Measurements from ENCODE around the gene CNTNAP3B.
"Not testable (repeated sequence)": the region's sequence is repeated elsewhere in the genome, so short reads cannot be mapped to it uniquely, and the experiment has no call there.

CNTNAP3B gene

DNA sequence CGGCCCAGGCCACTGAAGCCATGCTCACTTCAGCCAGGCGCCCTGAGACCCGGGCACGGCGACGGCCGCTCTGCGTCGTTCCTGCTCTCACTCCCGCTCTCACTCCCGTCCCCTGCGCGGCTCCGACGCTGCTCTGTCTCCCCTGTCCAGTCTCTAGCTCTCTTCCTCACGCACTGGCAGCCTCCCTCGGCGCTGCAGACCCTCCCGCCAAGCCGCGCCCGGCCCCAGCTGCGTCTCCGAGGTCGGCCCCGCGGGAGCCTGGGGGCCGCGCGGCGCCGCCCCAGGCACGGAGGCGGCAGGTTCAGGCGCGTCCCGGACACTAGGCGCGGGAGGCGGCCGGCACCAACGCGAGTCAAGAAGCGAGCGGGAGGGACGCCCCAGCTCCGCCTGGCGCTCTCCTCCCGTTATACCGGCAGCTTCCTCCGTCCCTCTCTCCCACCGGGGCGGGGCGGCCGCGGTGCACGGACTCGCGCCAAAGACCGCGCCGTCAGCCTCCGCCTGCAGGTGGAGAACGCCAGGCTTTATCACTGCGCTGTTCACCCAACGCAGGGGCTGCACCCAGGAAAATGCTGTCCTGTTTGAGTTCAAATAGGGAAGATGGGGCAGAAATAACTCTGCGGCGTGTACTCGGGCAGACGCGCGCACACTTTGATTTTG lies at the start of gene CNTNAP3B:
CNTNAP3B (minus strand) TSS at position 354 of the 657 bp plus-strand sequence; CDS start at position 22, 332 bp downstream.
- H3K4me1 Mint-ChIP-seq, DNase-seq, H3K27ac Mint-ChIP-seq, ATAC-seq, H3K9me3 Mint-ChIP-seq: not testable (repeated sequence)
- H3K4me3 Mint-ChIP-seq = peak within 1 kb of the TSS in 1 of 2 donors; percentile 31
- H3K27me3 Mint-ChIP-seq = peaks cover 22% of the 10 kb centered on the region

DNA sequence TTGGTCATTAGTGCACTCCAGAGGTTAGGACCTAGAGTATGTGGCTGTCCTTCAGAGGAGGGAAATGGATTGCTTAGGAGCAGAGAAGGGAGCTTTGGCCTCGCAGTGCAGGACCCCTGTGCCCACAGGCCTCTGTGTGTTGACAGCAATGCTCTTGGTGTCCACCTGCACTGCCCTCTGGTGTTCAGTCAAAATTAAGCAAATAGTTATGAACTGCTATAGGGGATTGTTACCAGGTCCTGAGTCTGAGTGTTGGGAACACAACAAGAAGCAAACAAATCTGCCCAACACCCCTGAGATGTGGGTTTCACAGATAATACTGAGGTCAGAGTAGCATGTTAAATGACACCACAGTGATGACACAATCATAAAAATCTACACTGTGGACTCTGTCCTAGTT lies 31.1 kb upstream of the CNTNAP3B start:
- not testable (repeated sequence) for H3K9me3 Mint-ChIP-seq

DNA sequence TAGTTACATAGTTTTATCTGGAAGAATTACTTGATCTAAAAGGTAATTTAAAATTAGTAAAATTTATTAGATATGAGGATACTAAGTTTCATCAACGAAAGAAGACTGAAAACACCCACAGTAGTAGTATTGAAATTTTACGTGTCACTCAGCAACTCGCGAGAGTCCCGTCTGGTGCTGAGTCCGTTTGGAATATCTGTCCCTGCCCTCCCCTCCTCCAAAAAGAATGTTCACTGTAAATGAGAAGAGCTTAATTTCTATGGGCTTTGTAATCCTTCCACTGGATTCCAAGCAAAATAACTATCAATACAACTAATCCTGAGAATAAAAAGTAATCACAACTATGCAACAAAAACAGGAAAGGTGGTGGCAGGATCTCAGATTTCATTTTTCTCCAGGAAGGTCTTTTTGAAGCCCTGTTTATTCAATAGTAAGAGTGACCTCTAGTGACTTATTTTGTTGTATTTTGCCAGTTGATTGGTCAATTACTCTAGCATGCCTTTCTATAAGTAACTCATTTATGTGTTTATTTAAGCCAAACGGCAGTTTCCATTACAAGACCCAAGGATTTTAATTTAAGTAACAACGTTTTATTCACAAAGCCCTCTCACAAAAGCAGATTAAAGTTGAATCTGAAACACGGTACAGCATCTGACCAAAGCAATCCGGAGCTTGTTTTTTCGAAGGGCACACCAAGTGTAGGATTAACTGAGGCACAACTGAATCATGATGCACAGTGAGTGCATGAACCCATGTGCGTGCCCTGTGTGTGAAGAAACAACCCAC lies 2.0 kb downstream of the CNTNAP3B start:
- not testable (repeated sequence) for H3K9me3 Mint-ChIP-seq, H3K27ac Mint-ChIP-seq, ATAC-seq, DNase-seq, H3K4me3 Mint-ChIP-seq, H3K4me1 Mint-ChIP-seq
- H3K27me3 Mint-ChIP-seq = peaks cover 16% of the 10 kb centered on the region

More for the DNA sequence above, 31.1 kb upstream of the CNTNAP3B start:
- peaks cover 21% of the 10 kb centered on the region for H3K27me3 Mint-ChIP-seq
- H3K4me1 Mint-ChIP-seq, ATAC-seq, DNase-seq, H3K27ac Mint-ChIP-seq, H3K4me3 Mint-ChIP-seq: not testable (repeated sequence)

DNA sequence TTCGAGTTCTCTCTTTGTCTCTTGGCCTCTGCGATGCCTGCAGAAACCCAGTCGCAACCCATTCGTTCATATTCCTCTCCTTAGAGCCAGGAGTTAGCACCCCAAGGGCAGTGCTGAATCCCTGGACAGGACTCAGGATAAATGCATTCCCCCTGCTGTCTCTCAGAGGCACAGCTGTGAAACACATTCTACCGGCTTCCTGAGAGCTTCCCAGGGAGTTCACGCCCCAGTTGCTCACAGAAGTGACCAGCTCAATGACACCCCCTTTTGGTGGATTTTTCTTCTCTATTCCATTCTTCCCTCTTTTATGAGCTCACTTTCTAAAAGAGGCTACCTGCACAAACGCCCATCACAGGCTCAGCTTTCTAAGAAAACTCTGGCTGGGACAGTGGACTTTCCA lies 8.2 kb downstream of the CNTNAP3B start:
- not testable (repeated sequence) for DNase-seq

DNA sequence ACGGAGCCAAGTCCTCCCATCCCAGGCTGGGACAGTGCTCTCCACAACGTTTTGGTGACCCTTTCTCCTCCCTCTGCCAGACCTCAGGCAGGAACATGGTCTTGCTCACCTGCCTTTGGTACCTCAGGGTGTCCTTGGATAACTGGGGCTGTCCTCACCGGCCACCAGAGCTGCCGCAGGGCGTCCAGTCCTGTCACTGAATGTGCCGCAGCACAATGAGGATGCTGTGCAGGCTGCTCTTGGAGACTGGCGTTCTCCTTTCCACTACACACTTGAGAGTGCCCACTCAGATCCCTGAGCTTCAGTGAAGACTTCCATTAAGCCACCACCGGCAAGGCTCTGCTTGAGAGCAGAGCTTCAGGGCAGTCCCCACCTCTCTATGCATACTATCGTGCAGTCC lies 33.3 kb downstream of the CNTNAP3B start:
- H3K9me3 Mint-ChIP-seq, H3K4me3 Mint-ChIP-seq, DNase-seq, H3K4me1 Mint-ChIP-seq, H3K27me3 Mint-ChIP-seq, H3K27ac Mint-ChIP-seq, ATAC-seq: not testable (repeated sequence)

More for the DNA sequence above, 8.2 kb downstream of the CNTNAP3B start:
- H3K4me1 Mint-ChIP-seq, H3K9me3 Mint-ChIP-seq, H3K4me3 Mint-ChIP-seq, H3K27me3 Mint-ChIP-seq, H3K27ac Mint-ChIP-seq, ATAC-seq: not testable (repeated sequence)

DNA sequence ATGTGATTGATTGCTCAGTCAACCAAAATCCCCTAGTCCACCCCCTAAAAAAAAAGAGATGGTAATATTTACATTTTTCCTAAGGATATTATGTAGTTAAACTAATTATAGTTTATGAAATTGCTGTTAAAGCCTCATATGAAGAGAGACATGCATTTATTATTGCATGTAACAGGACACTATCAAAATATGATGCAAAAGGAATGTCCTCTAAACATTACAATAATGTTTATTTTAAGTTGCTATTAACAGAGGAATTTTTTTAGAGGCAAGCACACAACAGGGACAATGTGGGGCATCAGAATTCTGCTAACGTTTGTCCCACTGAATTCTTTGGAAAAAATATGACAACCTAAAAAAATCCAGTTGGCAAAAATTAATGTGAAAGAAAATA lies 44.7 kb downstream of the CNTNAP3B start:
- H3K27ac Mint-ChIP-seq, H3K4me3 Mint-ChIP-seq, H3K4me1 Mint-ChIP-seq, H3K9me3 Mint-ChIP-seq, ATAC-seq, H3K27me3 Mint-ChIP-seq, DNase-seq: not testable (repeated sequence)

DNA sequence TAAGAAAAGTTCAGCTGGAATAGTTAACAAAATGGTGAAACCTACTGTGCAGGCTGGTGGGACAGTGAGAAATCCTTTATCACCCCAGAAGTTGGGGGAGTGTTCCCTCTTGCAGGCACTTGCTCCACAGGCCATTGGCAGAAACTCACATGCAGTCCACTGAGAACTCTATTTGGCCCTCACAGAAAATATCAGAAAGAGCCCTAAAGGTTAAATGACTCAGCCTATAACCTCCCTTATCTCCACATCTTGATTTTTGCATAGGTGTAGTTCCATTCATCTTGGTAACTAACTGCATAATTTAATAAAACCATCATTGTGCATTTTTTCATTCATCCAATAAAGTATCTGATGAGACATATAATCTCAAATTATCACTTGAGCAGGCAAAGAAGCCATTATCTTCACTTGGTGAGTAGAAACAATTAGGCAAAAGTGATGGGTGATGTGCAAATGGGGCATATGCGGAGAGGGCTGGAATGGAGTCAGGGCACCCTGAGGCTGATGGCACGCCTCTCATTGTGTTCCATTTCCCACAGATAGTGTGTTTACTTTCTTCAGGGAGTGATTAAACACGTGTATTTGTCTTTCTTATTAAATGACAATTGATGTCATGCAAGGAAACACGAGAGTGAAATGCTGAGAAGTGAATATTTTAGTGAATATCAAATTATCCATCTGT lies 45.2 kb downstream of the CNTNAP3B start:
- not testable (repeated sequence) for H3K27me3 Mint-ChIP-seq, ATAC-seq, DNase-seq, H3K9me3 Mint-ChIP-seq, H3K4me3 Mint-ChIP-seq, H3K27ac Mint-ChIP-seq, H3K4me1 Mint-ChIP-seq

DNA sequence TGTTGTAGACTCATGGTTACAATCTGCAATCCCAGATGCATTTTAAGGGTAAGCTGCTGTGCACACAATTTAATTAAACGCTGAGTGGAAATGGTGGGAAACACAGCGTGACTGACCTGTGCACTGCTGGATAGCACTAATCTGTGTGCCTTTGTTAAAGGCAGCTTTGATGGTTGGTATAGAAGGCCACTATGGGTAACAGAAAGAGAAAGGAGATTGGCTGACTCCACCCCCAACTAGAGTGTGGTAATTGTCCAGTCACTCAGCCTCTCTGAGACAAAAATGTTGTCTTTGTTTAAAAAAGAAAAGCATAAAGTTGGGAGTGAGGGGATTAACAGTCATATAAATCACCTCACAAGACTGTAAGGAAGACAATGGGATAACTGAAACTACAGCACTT lies 48.9 kb downstream of the CNTNAP3B start:
- H3K27ac Mint-ChIP-seq, H3K27me3 Mint-ChIP-seq, H3K4me1 Mint-ChIP-seq, DNase-seq, H3K4me3 Mint-ChIP-seq, ATAC-seq, H3K9me3 Mint-ChIP-seq: not testable (repeated sequence)

DNA sequence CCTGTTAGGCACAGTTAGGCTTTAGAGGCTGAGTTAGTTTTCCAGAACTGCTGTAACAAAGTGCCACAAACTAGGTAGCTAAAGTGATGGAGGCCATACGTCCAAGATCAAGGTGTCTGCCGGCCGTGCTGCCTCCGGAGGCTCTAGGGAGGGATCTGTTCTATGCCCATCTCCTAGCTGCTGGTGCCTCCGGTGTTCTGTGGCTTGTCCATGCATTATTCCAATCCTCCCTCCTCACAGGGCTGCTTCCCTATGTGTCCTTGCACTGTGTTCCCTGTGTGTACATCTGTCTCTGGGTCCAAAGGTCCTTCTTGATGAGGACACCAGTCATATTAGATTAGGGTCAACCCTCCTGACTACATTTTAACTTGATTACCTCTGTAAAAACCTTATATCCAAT lies 54.4 kb downstream of the CNTNAP3B start:
- H3K9me3 Mint-ChIP-seq, H3K4me1 Mint-ChIP-seq, DNase-seq, H3K4me3 Mint-ChIP-seq, H3K27me3 Mint-ChIP-seq, ATAC-seq, H3K27ac Mint-ChIP-seq: not testable (repeated sequence)

DNA sequence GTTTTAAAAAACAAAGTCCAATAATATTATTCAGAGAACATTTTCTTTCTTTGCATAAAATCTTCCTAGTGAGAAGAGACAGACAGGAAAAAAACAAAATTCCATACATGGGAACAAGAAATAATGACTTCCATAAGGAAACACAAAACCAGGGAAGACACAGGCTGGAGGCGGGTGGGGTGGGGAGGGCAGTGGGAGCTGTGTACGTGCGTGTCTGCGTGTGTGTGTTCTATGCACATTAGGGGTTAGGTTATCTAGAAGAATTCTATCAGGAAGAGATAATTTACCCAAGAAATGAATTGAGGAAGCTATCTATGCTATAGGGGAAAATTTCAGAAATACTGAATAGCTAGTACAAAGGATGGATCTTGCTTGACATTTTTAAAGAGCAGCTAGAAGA lies 58.2 kb downstream of the CNTNAP3B start:
- H3K27me3 Mint-ChIP-seq, H3K4me3 Mint-ChIP-seq, ATAC-seq, H3K9me3 Mint-ChIP-seq, DNase-seq, H3K27ac Mint-ChIP-seq, H3K4me1 Mint-ChIP-seq: not testable (repeated sequence)

DNA sequence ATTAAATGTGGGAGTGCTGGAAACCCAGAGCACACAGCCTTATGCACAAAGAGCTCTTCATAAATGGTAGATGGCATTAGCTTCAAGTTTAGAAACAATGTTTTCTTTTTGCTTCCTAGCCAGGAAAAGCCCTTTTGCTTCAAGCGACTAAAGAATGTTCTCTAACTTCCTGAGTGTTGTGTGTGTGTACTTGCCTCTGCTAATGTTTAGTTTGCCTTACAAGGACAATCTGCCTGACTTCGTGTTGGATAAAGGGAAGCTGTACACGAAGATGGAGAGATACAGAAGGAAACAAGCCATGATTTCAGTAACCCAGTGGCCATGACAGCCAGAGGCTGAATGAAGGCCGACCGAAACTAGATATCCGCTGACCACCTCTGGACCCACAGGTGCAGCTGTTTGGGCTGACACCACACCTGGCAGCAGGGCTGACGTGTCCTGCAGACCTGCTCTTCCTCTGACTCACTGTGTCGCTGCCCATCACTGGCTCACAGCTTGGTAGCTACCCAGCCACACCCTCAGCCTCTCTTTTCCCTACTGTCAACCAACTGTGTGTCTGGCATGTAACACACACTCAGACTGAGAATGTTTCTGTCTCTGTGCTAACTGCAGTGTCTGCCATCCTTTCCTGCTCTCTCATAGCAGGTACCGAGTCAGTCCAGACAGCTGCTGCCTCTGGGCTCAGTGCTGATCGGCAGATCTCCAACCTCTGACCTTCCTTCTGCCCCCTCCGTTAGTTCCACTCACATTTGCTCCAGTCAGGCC lies 59.0 kb downstream of the CNTNAP3B start:
- not testable (repeated sequence) for ATAC-seq, H3K9me3 Mint-ChIP-seq

DNA sequence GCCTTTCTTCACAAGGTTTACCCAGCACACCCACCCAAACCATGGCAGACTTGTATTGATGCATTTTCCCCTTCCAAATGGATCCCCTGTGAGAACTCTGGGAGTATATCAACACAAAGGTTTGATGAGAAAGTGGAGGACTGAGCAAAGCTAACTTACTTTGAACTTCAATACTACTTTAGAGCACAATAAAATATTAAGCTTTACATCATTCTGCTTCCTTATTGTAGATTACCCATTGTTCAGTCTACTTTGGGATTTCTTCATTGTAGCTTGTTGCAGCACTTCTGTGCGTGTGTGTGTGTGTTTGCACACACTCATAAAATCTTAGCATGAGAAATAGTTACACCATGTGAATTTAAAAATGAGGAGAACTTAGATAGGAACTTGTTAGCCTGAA lies 75.4 kb downstream of the CNTNAP3B start:
- not testable (repeated sequence) for ATAC-seq, H3K4me1 Mint-ChIP-seq, H3K9me3 Mint-ChIP-seq, DNase-seq, H3K4me3 Mint-ChIP-seq, H3K27me3 Mint-ChIP-seq, H3K27ac Mint-ChIP-seq

More for the DNA sequence above, 59.0 kb downstream of the CNTNAP3B start:
- H3K4me1 Mint-ChIP-seq, H3K27me3 Mint-ChIP-seq, H3K4me3 Mint-ChIP-seq, H3K27ac Mint-ChIP-seq, DNase-seq: not testable (repeated sequence)

DNA sequence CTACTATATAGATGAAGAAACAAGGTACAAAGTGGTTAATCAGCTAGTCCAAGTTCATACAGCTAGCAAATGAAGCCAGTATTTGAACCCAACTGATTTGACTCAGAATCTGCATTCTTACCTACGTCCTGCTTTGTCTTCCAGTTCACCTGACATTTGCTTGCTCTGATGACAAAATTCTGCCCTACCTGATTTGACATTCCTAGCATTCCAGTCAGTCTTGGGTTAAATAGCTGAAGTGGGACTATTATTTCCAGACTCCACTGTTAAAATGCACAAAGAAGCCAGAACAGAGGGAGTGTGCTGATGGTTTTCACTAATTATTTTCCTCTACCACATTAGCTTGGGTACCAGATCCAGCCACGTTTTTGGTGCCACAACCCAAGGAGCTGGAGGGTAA lies 78.5 kb downstream of the CNTNAP3B start:
- not testable (repeated sequence) for H3K27me3 Mint-ChIP-seq, H3K4me1 Mint-ChIP-seq, ATAC-seq, H3K9me3 Mint-ChIP-seq, H3K4me3 Mint-ChIP-seq, H3K27ac Mint-ChIP-seq, DNase-seq

DNA sequence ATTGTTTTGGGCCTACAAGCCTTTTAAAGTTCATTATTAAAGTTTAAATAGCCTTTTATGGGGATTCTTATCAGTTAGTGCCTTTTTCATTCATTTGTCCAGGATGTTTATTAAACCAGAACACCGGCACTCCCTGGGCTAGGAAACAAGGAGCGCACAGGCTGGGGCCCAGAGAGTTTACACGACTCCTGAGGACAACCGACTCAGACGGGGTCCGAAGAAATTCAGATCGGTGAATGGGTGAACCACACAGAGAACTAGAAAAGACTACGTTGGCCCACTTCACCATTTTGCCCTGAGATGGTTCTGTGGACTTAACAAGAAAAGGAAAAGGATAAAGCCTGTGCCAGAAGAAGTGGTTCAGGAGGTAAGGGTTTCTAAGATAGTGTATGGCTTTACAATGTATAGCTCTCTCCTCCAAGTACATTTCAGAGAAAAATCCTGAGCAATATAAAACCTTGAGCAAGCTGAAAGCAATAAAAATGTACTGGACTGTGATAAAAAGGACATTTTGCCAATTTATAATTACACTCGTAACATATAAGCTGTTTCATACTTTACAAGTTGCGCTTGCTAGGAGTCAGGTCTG lies 84.7 kb downstream of the CNTNAP3B start:
- H3K4me1 Mint-ChIP-seq, DNase-seq, H3K9me3 Mint-ChIP-seq, ATAC-seq, H3K4me3 Mint-ChIP-seq, H3K27me3 Mint-ChIP-seq, H3K27ac Mint-ChIP-seq: not testable (repeated sequence)

DNA sequence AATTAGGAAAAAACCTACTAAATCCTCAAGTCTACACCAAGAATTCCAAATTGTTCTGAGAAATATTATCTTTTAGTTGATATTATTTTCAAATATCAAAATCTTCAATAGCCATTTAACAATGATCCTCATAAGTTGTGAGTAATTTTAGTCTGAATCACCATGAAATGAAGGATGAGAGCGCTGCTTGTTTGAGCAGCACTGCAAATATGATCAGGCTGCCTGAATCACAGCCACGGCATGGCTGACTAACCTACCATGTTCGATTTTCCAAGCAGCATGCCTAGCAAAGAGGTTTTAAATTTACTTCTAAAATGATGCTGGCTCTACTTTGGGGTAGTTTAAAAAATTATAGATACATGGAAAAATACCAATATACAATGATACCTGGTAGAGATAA lies 95.7 kb downstream of the CNTNAP3B start:
- not testable (repeated sequence) for H3K4me1 Mint-ChIP-seq

More for the DNA sequence above, 95.7 kb downstream of the CNTNAP3B start:
- not testable (repeated sequence) for H3K27ac Mint-ChIP-seq, H3K27me3 Mint-ChIP-seq, H3K4me3 Mint-ChIP-seq, ATAC-seq, DNase-seq, H3K9me3 Mint-ChIP-seq

Measured in stimulated activated naive CD8-positive, alpha-beta T cell treated with anti-CD3 and anti-CD28 coated beads, Interleukin-15, amount 100 ng/mL, for 72 hours (primary cell).